HG03378 (cell line): ENCODE measurements around the gene TAF11L10.
"Not testable (repeated sequence)": the region's sequence is repeated elsewhere in the genome, so short reads cannot be mapped to it uniquely, and the experiment has no call there.

Experiments
- ATAC-seq: cut with Tn5 transposase; IDR thresholded peaks from one replicate; pipeline ENCODE4 v1.9.1; 2021; ENCODE audit warnings: mild to moderate bottlenecking, moderate library complexity; ENCODE audit not compliant: unreplicated experiment

TAF11L10 gene

DNA sequence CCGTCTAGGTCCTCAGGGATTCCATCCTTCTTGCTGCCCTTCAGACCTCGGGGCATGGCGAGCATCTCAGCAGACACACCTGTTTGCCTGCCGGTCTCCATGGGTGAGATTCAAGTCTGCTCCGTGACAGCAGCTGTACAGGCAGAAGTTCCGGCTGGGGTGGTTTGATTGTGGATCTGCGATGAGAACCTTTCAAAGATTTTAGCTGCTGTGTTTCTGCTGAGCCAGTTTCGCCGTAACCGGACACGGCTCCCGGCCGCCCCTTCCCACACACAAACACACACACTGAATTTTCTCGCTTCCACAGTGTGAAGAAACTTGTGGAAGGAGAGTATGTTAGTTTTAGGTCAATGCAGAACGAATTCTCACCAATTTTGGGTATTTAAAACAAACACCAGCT lies at the start of gene TAF11L10:
Gene TAF11L10, minus strand, starts transcription at position 101 of the 400 bp plus-strand sequence.
- not testable (repeated sequence) for ATAC-seq

DNA sequence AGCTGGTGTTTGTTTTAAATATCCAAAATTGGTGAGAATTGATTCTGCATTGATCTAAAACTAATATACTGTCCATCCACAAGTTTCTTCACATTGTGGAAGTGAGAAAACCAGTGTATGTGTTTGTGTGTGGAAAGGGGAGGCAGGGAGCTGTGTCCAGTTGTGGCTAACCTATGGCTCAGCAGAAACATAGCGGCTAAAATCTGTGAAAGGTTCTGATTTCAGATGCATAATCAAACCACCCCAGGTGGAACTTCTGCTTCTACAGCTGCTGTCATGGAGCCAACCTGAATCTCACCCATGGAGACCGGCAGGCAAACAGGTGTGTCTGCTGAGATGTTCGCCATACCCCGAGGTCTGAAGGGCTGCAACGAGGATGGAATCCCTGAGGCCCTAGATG lies 36.5 kb upstream of the TAF11L10 start, which contains the start of gene TAF11L14:
Gene TAF11L14, plus strand, starts transcription at position 301 of the 400 bp plus-strand sequence.
- ATAC-seq: no peak

DNA sequence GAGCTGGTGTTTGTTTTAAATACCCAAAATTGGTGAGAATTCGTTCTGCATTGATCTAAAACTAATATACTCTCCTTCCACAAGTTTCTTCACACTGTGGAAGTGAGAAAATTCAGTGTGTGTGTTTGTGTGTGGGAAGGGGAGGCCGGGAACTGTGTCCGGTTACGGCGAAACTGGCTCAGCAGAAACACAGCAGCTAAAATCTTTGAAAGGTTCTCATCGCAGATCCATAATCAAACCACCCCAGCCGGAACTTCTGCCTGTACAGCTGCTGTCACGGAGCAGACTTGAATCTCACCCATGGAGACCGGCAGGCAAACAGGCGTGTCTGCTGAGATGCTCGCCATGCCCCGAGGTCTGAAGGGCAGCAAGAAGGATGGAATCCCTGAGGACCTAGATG lies 34.2 kb upstream of the TAF11L10 start, which contains the start of gene TAF11L13:
Gene TAF11L13, plus strand, starts transcription at position 301 of the 400 bp plus-strand sequence.
- not testable (repeated sequence) for ATAC-seq

- no peak for ATAC-seq
Measured at GRCh38 chr5:17625686-17626085, 28.1 kb upstream of the TAF11L10 start.

- no peak for ATAC-seq
Measured at GRCh38 chr5:17620627-17621026, 23.0 kb upstream of the TAF11L10 start.

- no peak for ATAC-seq
Measured at GRCh38 chr5:17619354-17619753, 21.7 kb upstream of the TAF11L10 start.

DNA sequence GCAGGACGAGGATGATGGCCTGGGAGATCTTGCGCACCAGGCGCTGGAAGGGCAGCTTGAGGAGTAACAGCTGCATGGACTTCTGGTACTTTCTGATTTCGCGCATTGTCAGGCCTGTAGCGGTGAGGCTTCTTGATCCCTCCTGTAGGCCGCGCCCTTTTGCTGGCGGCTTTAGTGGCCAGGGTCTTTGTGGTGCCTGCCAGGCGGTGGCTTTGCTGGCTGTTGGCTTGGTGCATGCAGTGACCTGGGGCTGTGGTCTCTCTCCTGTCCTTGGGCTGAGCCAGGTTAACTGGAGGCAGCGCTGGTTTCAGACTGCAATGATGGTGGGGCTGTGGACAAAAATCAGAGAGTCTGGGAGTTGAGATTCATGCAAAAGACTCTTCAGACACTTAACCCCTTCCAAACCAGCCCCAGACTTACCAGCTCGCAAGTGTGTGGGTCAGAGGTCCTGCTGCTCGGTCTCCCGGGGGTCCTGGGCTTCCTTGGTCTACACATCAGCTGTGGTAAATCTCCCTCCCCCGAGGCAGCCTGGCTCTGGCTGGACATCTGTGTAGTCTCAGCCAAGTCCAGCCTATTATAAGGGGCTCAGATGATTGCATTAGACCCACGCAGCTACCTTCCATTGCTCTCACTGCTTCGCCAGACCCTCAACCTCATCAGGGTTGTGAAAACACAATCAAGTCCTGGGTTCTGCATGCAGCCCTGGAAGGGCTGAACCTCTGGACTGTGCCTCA lies 17.4 kb upstream of the TAF11L10 start:
- no peak for ATAC-seq

DNA sequence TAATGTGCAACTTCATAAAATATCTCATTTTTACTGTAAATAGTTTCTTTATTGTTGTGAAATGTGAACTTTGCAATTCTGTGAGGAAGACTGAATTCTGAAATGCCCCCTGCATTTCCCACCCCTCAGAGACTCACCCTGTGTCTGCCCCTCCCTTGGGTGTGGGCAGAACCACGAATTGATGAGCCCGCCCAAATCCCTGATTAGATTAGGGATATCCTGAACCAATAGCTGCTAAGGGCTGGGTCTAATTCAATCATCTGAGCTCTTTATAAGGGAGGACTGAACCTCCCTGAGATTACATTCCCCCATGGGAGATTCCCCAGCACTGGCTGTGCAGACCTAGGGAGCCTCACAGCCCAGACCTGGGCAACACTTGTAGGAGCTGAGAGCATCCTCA lies 12.5 kb upstream of the TAF11L10 start, which contains the start of gene TAF11L12:
Gene TAF11L12, plus strand, starts transcription at position 301 of the 400 bp plus-strand sequence.
- not testable (repeated sequence) for ATAC-seq

DNA sequence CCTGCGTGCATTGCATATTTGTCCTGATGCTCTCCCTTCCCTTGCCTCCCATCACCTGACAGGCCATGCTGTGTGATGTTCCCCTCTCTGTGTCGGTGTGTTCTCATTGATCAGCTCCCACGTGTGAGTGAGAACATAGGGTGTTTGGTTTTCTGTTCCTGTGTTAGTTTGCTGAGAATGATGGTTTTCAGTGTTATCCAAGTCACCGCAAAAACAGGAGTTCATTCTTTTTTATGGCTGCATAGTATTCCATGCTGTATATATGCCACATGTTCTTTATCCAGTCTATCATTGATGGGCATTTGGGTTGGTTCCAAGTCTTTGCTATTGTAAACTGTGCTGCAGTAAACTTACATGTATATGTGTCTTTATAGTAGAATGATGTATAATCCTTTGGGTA lies 9.8 kb upstream of the TAF11L10 start:
- ATAC-seq: not testable (repeated sequence)

GRCh38 chr5:17604951-17605350 lies 7.3 kb upstream of the TAF11L10 start:
- no peak for ATAC-seq

GRCh38 chr5:17603880-17604279 lies 6.3 kb upstream of the TAF11L10 start, which contains the start of gene TAF11L11:
TAF11L11 (plus strand) TSS chr5:17604183.
- not testable (repeated sequence) for ATAC-seq

DNA sequence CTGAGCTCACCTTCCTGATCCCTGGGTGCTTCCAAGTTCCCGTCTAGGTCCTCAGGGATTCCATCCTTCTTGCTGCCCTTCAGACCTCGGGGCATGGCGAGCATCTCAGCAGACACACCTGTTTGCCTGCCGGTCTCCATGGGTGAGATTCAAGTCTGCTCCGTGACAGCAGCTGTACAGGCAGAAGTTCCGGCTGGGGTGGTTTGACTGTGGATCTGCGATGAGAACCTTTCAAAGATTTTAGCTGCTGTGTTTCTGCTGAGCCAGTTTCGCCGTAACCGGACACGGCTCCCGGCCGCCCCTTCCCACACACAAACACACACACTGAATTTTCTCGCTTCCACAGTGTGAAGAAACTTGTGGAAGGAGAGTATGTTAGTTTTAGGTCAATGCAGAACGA lies 3.4 kb downstream of the TAF11L10 start, which contains the start of gene TAF11L9:
Gene TAF11L9, minus strand, starts transcription at position 140 of the 400 bp plus-strand sequence.
- ATAC-seq: not testable (repeated sequence)

GRCh38 chr5:17590860-17591259 lies 6.8 kb downstream of the TAF11L10 start, which contains the start of gene TAF11L8:
TAF11L8 (minus strand) TSS chr5:17590960.
- not testable (repeated sequence) for ATAC-seq

DNA sequence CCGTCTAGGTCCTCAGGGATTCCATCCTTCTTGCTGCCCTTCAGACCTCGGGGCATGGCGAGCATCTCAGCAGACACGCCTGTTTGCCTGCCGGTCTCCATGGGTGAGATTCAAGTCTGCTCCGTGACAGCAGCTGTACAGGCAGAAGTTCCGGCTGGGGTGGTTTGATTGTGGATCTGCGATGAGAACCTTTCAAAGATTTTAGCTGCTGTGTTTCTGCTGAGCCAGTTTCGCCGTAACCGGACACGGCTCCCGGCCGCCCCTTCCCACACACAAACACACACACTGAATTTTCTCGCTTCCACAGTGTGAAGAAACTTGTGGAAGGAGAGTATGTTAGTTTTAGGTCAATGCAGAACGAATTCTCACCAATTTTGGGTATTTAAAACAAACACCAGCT lies 12.0 kb downstream of the TAF11L10 start, which contains the start of gene TAF11L7:
Gene TAF11L7, minus strand, starts transcription at position 101 of the 400 bp plus-strand sequence.
- ATAC-seq: not testable (repeated sequence)
